ENCODE data around the gene ZHX3.

The ZHX3 gene

DNA sequence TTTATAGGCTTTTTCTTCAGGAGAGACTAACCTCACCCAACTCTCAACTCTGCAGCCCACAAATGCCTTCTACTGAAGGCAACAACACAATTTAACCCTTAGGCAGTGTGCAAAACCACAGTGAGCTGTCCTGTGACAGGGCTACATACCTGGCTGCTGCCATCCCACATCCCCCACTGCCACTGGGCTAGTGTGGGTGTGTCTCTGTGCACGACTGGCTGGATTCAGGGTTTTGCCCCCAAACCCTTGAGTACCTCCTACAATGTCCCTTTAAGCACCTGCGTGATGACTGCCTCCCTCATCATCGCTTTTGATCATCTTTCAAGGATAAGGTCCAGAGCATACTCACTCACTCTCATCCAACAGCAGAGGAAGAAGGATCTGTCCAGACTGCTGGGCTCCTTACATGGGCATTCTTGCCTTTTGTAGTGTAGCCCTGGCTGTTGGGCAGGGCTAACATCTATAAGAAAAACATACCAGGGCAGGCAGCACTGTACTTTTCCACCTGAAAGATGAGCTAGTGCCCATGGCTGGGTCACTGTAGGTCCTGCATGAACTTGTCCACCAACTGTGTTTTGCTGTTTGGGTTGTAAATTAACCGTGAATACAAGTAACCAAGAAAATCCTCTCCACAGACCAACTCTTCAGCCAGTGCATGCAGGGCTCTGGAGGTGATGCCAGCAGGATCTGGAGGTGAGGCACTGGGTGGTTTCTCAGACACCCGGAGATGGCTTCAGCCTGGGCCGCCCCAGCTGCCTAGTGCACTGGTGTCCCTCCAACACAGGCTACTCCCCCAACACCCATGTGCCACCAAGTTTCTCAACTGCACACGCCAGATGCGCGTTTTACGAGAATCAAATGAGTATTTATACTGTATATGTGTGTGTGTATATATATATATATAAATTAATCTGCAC lies 135.0 kb downstream of the ZHX3 start:
- no peak for DNase-seq

DNA sequence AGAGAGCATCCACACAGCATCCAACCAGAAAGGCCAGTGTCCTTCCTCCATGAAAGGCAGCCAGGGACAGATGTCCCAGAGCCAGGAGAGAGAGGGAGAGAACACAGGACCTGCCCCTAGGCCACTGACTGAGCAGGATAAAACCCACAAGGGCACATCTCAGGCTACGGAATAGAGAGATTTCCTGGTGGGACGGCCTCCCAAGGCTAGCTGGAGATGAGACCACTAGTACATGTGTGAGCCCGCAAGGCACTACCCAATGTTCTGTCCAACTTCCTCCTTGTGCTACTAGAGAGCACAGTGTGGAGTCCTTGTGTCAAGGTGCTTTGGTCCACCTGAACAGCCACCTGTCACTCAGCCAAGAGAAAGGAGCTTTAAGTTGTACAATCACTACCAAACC lies 136.0 kb downstream of the ZHX3 start:
- no peak for DNase-seq

DNA sequence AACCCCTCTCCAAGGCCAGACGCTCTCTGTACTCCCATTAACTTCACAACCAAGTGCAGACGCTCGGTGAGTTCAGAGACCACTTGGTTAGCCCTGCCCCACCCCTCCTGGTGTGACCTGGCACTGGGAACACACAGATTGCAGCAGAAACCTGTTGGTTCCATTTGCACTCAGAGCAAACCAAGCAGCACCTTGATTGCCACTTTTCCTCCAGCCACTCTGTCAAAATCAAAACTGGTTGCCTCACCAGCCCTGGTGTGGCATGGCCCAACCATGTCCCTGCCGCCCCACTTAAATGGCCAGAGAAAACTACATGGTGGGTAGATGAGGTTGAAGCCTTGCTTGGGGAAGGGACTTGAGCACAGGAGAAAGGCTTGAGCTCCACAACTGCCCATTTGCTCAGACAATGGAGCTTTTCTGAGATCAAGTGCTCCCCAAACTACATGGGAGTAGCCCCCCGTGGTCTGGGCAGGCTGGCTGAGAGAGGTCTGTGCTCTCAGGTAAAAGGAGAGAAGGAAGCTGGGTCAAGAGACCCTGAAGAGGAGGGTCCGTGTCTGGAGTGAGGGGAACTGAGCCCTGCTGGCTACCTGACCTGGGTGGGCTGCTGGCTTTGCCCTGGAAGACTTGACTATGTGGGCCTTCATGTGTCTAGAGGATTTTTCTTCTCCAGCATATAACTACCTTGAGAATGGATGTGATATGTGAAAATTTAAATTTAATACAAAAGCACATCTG lies 136.8 kb downstream of the ZHX3 start:
- no peak for DNase-seq

DNA sequence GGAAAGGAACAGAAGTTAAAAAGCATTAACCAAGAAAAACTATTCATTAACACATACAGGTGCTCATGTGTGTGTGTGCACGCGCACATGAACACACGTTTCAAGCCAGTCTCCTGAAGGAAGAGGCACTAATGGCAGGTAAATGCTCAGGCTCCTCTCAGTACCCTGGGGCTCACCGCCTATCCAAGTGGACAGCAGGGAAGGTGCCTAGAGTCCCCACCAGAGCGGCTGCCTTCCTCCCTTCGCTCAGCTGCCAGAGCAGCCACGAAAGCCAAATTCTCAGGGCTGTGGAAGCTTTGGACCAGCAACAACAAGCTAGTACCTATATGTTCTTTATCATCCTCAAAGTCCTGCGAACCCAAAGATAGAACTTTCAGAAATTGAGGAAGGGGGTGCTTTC lies 137.6 kb downstream of the ZHX3 start:
- no peak for DNase-seq

DNA sequence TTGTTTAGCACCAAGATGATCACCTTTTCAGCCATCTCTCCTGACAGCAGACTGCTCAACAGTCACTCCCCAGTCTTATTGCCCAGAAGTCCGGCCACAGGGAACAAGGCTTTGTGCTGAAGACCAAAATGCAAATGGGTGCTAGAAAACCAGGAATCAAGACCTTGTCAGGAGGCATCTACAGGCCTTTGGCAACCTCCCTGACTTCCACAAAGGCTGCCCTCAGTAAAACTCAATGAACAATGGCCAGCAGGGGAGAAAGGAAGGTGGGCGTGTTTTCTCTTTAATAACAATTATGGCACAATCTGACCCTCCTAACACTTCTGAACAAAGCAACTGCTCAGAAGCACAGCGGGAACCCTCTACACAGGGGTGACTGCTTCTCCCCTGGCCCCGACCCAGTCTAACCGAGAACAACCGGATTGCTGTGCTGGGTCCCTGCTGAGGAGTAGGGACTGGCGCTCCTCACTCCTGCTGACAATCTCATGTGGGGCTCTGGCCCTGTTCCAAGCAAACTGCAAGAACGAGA lies 138.6 kb downstream of the ZHX3 start:
- peak; percentile 71 to 84 for DNase-seq

DNA sequence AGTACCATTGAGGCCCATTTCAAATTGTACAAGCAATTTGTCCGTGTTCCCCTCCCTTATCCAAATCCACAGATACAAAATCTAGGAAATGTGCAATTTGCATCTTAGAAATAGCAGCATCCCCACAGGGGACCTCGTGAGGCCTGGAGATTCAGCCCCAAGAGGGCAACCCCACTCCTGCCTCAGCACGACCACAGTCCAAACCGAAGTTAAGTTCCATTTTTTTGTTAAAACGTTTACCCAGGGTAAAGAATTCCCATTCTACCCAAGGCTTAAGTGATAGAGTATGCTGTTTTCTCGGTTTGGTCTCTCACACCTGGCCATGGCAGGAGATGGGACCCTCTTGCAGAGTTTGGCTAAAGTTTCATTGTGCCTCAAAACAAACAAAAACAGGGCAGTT lies 139.0 kb downstream of the ZHX3 start:
- no peak for DNase-seq

DNA sequence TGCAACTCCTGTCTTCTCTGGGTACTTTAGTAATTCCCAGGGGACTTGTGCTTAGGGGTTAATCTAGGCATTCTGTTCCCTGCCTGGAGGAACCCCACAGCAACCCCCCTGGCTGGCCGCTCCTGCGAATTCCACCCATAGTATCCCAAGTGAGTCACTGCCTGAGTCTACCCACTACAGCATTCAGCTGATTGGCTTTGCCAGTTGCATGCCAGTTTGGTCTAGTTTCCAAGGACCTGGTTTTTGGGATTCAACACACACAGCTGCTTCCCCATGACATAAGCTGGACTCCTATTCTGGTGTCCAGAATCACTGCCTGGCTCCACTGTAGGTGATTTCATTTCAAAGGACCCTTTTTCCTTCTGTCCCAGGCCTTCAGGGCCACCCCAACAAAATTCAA lies 139.9 kb downstream of the ZHX3 start:
- no peak for DNase-seq

DNA sequence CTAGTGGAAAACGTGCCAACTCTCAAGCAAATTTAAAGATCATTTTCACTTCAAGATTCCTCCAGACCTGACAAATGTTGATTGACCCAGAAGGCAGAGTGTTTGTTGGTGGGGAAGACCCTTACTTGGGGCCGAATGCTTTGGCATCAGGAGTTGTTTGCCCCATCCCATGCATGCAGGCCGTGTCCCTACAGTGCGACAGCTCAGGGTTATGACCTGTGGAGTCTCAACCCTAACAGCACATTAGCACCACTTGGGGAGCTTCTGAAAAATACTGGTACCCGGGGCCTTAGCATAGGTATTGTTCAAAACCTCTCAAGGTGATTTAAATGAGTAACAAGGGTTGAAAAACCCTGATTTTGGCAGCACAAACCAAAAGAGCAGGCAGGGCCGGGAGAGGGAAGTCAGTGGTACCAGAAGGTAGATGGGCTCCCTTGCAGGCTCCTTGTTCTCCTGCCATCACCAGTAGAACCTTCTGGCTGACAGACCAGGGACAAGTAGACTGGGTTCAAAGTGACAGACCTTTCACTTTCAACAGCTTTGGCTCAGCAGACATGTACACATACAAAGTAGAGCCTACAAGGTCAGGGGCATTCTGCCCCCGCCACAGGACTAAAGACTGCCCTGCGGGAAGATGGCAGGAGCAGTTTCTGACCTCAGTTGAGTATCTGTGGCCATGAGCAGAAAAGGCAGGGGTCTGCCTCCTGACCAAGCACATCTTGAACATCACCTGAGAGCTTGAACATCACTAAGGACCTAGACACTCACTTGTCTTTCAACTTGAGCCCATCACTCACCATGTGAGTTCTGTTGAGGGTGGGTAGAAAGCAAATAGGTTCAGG lies 140.6 kb downstream of the ZHX3 start:
- no peak for DNase-seq

DNA sequence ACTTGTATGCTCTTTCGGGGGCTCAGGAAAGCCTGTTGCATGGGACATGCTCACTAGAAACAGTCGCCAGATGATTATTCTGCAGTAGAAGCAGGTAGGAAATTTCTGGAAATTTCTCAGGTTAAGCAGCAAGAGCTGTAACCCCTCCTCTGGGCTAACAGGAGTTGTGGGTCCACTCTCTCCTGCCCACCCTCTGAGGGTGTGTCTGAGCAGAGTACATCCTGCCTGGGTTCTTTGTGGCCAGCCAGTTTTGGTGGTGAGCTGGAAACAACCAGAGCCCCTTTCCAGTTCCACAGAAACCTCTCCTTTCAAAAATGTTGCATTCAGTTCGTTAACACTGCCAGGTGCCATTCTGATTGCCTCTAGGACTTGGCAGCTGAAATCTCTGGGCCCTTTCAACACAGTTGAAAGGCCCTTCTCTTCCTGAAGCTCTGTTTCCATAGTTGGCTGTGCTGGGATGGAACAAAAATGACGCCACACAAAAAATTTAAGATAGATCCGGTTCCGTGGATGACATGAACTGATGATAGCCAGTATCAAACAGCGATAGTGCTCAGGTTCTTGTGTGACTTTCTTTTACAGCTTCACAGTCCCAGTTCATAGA lies 141.7 kb downstream of the ZHX3 start:
- no peak for DNase-seq

DNA sequence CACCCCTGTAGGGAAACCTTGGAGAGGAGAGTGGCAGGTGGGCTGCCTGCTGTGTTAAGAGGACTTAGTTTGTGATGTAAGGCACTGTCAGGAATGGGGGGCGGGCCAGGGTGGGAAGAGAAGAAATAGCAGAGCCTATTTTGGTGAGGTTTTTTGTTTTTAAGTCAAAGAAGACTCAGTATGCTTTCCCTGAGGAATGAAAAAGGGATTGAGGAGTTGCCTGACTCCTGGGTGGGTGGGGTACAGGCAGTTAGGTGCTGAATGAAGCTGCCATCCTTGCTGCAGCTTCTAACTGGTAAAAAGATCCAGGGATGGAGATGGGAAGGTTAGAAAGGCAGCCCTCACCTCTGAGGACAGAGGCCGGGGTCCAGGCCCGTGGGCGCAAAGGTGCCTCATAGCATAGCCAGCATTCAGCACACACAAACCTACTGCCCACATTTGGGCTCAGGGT lies 142.3 kb downstream of the ZHX3 start:
- DNase-seq, result no peak

DNA sequence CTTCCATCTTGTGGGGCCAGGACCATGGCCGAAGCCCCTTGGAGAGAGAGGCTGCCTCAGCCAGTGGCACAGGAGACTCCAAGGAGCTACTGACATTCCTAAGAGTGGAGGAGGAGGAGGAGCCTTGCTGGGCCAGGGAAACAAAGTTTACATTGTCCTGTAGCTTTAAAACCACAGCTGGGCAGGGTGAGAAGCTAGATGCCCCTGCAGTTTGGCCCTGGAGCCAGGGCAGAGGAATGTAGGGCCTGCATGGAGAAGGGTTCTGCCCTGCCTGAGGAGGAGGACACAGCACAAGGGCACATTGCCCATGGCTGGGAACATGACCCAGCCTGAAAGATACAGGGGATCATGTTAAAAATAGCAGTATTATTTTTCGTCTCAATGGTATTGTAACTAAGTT lies 142.7 kb downstream of the ZHX3 start:
- no peak for DNase-seq

DNA sequence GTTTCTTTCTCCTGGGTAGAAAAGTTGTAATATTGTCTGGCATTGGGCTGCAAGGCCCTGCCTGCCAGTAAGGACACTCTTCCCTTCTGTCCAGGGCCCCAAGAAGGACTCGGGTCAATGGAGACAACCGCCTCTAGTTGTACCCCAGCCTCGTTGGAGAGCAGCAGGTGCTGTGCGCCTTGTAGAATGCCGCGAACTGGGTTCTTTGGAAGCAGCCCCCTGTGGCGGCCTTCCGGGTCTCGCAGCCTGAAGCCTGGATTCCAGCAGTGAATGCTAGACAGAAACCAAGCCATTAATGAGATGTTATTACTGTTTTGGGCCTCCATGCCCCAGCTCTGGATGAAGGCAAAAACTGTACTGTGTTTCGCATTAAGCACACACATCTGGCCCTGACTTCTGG lies 143.2 kb downstream of the ZHX3 start:
- DNase-seq, result no peak

DNA sequence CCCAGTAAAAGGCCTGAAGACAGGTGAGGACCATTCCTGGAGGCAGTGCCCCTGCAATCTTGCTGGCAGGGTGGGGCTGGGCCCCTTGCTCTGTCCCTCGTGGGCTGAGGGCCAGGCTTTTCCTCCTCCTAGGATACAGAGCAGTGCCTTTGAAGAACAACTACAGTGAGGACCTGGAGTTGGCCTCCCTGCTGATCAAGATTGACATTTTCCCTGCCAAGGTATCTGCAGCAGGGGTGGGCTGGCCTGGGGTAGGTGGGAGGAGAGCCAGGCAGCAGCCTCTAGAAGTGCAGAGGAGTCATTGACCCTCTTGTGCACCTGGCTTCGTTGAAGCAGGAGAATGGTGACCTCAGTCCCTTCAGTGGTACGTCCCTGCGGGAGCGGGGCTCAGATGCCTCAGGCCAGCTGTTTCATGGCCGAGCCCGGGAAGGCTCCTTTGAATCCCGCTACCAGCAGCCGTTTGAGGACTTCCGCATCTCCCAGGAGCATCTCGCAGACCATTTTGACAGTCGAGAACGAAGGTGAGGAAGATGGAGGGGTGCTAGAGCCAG lies 143.7 kb downstream of the ZHX3 start:
- no peak for DNase-seq

DNA sequence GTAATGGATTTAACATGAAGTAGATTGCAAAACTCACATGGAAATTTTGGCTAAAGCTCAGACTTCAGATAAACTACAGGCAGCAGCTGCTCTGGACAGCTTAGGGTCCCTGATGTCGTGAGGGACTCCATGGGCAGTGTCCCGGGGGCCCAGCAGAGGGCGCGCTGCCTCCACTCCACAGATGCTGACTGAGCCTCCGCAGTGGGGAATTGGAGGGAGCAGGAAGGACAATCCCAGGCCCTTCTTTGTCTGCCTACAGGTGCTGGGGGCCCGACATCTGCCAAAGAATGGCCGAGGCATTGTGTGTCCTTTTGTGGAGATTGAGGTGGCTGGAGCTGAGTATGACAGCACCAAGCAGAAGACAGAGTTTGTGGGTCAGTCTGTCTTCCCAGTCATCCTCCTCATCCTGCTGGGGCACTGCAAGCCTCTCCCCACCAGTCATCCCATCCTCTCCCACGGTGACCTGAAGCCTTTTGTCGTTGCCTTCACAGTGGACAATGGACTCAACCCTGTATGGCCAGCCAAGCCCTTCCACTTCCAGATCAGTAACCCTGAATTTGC lies 144.3 kb downstream of the ZHX3 start:
- peak; percentile 56 to 71 for DNase-seq

DNA sequence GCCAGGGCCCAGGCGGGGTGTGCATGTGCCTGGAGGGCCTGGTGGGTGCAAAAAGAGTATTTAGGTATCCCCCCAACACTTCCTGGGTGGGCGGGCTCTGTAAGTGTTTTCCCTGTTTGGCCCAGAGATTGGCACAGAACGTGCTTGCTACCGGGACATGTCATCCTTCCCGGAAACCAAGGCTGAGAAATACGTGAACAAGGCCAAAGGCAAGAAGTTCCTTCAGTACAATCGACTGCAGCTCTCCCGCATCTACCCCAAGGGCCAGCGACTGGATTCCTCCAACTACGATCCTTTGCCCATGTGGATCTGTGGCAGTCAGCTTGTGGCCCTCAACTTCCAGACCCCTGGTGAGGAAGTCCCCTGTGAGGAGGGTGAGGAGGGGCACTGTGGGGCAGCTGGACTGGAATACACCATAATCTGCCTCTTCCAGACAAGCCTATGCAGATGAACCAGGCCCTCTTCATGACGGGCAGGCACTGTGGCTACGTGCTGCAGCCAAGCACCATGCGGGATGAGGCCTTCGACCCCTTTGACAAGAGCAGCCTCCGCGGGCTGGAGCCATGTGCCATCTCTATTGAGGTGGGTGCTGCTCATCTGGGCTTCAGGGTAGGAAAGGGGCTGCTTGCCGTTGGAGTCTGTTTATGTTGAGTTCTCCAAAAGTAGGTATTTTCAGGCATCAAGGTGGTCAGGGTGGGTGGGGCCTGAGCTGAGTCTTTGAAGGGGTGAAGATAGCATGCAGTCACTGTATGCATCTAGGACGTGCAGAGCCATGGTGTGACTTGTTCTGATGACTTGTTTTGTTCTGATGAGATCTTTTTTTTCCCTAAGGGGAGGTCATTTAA lies 145.0 kb downstream of the ZHX3 start:
- no peak for DNase-seq

DNA sequence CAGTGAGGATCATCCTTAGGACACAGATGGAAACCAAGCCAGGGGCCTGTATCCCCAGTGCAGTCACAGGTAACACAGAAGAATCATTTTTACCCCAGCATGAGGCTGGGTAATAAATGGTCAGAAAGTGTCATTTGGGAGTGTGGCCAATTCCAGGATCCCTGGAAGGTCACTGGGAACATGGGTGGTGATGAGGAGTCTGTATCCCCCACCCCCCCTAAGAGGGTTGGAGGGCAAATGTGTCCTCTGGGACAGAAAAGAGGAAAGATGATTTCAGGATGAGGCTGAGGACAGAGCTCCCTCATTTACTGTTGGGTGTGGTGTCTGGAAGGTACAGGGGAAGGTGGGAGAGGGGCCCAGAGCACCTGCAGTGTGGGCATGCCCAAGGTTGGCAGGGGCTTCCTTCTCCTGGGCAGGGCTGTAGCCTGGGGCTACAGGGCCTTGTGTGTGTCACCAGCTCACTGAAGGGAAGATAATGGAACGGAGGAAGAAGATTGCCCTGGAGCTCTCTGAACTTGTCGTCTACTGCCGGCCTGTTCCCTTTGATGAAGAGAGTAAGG lies 145.7 kb downstream of the ZHX3 start:
- DNase-seq, result no peak

DNA sequence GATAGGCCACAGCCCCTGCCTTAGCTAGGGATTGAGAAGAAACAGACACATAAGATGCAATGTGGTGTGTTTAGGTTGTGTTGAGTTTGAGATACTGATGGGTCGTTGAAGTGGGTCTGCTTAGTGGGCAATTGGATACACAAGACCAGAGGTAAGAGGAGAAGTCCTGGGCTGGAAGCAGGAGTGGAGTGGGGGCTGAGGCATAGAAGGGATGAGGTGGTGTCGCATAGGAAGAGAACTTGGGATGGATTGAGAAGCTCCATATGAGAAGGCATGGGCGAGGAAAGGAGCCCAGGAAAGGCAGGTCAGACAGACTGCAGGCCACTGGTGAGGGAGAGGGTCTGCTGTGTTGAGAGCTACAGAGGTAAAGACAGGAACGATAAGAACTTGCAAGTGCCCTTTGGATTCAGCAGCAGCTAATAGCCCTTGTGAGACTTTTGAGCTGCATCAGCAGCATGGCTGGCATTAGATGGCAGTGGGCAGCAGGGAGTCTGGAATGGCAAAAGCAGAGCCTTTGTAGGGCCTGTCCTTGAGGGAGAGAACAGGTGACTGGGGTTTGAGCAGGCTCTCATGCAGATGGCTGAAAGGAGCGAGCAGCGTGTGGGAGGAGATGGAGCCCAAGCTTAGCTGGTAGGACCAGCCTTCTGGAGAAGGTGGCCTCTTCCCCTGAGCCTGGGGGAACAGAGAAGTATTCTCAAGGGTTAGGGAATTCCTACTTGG lies 147.0 kb downstream of the ZHX3 start:
- no peak for DNase-seq

DNA sequence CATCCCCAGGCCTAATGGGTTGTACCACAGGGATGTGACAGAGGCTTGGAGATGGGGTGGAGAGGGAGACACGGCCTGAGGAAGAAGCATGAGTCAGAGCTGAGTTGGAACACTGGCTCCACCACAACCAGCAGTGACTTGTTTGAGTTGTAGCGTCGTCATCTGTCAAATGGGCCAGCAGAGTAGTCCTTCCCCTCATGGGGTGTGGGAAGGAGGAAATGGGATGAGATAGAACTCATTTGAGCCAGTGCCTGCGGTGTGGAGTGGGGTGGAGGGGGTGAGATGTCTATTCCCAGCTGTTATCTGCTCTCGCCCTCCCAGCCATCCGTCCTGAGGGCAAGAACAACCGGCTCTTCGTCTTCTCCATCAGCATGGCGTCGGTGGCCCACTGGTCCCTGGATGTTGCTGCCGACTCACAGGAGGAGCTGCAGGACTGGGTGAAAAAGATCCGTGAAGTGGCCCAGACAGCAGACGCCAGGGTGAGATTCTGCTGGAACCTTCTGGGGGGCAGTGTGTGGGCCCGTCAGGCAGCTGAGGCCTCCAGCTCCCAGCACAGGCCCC lies 147.7 kb downstream of the ZHX3 start:
- DNase-seq, result no peak

DNA sequence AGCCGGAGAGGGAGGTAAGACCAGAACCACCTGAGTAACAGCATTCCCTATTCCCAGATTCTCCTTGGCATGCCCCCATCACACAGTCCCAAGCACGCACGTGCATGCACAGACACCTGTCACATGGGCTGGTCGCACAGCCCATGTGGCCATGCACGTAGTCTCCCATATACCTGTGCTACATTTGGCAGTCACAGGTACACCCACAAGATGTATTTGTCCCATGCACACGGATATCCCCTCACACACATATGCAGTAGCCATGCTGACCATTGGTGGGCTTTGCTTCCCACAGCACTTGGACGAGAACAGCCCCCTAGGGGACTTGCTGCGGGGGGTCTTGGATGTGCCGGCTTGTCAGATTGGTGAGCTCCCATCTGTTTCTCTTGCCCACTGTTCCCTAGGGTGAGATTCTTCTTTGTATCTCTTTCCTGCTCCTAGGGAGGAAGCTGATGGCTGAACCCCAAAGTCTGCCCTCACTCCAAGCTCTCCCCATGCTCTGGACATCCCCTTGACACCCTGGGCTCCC lies 148.3 kb downstream of the ZHX3 start:
- DNase-seq, result no peak

Measured in NCI-H2081 (cell line).